Measurements from ENCODE around the gene COPS8.

GRCh38 chr2:237041231-237041630 is 44.5 kb upstream of the COPS8 start:
- TF ChIP-seq CTCF (IDR thresholded peaks at IDR 0.05; ENCODE audit: extremely low read depth in 1 of 2, insufficient read depth in 1 of 2, low read depth in 1 of 2, low read length in 2 of 2) (no peak), JUN (IDR thresholded peaks at IDR 0.05; ENCODE audit: borderline replicate concordance, insufficient read depth, insufficient read length, low read depth) (no peak), POLR2AphosphoS5 (IDR thresholded peaks at IDR 0.05; ENCODE audit: insufficient read depth, low read depth, low read length) (no peak), EZH2 (IDR thresholded peaks at IDR 0.05; ENCODE audit: borderline replicate concordance, low read depth, low read length, severe bottlenecking) (no peak), POLR2A (IDR thresholded peaks at IDR 0.05; ENCODE audit: low read depth, low read length) (no peak), MAX (IDR thresholded peaks at IDR 0.05; ENCODE audit: insufficient read depth, insufficient read length) (no peak), MYC (IDR thresholded peaks at IDR 0.05; ENCODE audit: low read depth, low read length) (no peak)
